GM12801 (cell line): ENCODE results near the gene WDR93.

Source experiments
- TF ChIP-seq, protein P1 (sequence below): IDR thresholded peaks from one replicate; pipeline ENCODE4 v1.5.1; 2011; ENCODE audit warnings: control low read depth; ENCODE audit not compliant: insufficient read length; ENCODE audit errors: extremely low read depth

Gene WDR93

DNA sequence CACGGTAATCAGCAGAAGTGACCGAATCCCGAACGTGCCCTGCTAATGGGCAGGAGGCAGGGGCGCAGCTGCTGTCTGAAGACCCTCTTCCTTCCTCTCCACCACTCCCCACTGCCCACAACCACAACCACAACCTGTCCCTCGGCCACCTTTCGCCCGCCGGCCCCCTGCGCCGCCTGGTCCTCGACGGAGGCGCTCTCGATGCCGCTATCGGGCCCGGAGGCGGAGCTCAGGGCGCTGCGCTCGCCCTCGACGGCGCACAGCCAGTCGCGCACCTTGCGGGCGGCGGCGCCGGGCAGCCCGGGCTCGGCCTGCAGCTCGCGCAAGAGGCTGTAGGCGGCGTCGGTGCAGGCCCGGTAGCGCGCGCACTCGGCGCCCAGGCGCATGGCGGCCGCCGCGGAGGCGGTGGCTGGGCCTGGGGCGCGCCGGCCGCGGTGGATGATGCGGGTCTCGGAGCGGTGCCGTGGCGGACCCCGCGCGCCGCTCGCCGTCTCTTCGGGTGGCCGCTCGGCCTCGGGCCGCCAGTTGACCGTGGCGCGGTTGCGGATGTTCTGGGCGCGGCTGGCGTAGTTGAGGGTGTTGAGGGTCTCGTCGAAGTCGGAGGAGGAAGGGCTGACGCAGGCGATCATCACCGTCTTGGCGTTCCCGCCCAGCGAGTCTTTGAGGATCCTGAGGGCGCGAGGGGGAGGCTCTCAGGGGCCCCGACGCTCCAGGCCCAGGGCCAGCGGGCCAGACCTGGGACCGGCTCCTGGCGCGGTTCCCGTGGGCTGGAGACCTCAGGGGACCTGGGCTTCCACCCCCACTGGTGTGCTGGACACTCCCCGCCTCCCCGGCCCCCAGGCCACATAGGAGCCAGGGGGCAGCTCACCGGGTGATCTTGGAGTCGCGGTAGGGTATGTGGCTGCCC is 42.3 kb upstream of the WDR93 start:
- TF ChIP-seq, protein P1, sequence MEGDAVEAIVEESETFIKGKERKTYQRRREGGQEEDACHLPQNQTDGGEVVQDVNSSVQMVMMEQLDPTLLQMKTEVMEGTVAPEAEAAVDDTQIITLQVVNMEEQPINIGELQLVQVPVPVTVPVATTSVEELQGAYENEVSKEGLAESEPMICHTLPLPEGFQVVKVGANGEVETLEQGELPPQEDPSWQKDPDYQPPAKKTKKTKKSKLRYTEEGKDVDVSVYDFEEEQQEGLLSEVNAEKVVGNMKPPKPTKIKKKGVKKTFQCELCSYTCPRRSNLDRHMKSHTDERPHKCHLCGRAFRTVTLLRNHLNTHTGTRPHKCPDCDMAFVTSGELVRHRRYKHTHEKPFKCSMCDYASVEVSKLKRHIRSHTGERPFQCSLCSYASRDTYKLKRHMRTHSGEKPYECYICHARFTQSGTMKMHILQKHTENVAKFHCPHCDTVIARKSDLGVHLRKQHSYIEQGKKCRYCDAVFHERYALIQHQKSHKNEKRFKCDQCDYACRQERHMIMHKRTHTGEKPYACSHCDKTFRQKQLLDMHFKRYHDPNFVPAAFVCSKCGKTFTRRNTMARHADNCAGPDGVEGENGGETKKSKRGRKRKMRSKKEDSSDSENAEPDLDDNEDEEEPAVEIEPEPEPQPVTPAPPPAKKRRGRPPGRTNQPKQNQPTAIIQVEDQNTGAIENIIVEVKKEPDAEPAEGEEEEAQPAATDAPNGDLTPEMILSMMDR = no peak

DNA sequence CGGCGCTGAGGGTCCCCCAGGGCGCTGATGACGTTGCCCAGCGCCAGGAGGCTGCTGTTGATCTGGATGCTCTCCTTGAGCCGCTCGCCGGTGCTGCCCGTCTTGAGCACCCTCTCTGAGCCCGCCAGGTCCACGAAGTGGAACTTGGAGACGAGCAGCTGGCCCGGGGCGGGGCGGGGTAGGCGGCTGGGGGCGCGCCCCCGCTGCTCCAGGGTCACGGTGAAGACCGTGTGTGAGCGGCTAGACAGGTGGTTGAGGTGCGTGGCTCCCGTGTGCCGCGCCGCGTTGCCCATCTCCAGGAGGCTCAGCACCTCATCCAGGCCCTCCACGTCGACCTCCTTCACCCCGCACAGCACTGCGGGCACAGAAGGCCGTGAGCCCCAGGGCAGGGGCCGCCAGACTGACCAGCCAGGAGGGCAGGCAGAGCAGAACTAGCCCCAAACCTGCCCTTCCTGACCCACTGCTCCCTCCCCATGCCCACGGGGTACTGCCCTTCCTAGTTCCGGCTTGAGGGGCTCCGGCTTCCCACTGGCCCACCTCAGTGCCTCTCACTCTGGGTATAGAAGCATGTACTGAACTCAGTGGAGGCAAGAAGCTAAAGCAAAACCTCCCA is 41.5 kb upstream of the WDR93 start:
- TF ChIP-seq, protein P1 = no peak

DNA sequence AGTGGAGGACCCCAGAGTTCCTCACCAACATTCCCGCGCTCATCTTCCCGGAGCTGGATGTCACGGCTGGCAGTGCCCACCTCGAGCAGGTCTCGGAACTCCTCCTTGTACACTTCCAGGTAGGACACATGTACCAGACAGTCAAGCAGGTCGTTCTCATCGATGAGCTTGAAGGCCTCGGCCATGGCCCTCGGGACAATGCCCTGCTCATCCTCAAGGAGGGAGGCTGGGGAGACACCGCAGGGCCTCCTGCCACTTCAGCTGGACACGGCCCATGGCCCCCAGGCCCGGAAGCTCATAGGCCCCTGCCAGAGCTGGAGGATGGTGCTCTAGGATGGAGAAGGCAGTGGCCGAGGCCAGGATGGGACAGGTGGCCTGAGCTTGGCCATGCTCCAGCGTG is 40.9 kb upstream of the WDR93 start:
- TF ChIP-seq, protein P1 = no peak

DNA sequence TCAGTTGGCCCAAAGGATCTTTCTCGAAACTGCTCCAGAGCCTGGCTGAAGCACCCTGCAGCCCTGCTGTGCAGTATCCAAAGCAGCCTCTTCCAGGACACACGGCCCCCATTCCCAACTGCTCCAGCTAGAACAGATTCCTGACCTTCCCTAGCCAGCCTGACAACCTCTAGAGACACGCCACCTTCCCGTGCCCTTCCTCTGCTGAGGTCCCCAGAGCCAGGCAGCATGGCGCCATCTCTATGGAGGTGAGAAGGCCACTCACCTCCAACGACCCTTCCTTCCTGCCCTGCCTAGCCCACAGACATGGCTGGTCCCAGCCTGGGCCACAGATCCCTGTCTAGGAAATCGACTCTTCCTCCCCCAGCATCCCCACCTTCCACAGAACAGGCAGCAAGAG is 38.5 kb upstream of the WDR93 start:
- TF ChIP-seq, protein P1 = no peak

DNA sequence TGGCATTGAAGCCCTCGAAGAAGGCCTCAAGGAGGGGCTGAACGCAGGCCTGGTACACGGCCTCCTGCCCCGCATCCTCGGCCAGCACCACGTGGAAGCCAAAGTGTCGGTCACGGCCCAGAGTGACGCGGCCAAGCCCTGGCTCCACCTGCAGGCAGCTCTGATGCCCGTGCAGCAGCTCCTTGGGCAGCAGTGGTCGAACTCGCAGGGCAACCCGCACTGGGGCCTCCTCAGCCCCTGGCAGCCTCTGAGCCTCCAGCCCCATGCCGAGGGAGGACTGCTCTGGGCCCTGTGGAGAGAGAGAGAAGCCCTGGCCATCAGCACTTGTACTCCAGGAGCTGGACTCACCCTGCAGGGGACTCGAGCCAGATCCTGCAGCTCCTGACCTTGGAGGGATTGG is 37.9 kb upstream of the WDR93 start:
- TF ChIP-seq, protein P1 = no peak

DNA sequence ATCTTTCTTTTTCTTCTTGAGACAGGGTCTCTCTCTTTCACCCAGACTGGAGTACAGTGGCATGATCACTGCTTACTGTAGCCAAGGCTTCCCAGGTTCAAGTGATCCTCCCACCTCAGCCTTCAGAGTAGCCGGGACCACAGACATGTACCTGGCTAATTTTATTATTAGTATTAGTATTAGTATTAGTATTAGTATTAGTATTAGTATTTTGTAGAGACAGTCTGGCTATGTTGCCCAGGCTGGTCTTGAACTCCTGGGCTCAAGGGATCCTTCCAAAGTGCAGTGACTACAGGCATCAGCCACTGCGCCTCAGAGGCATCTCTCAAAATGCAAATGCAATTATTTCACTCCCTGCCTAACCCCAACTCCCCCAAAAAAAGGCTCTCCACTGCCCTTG is 37.0 kb upstream of the WDR93 start:
- TF ChIP-seq, protein P1 = no peak

DNA sequence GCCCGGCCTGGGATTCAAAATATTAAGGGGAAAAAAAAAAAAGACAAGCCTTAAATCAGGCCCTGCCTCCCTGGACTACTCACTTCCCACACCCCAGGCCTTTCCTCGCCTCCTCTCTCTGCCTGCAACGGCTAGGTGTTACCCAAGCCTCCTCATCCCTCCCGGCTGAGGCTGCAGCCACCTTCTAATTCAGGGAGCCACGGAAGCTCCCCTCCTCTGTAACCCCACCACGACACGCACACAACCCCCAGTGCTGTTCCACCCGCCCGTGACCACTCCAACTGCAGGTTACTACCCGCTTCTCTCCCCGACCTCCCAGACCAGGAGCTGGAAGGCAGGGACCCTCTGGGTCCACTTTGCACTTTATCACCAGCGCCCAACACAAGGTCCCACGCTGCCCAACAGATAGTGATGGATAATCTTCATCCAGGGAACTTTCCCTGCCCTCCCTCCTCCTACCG is 36.3 kb upstream of the WDR93 start:
- TF ChIP-seq, protein P1 = no peak
